GM13977 (cell line): ENCODE data around the gene REV1.

Experiments
- DNase-seq: peaks from one replicate; pipeline ENCODE4 v3.0.0; 2012; ENCODE audit warnings: low spot score
- in situ Hi-C: fragments of 300-500 bp; cut with MboI; formaldehyde crosslinking; loops from one replicate; pipeline ENCODE4 v1.12.0; 2022; ENCODE audit warnings: low sequenced_read_pairs, low pct_unique_long_range_greater_than_20kb, mixed read lengths, inconsistent platforms; ENCODE audit not compliant: unreplicated experiment
- TF ChIP-seq, protein P1 (sequence below): IDR thresholded peaks from 2 replicates; pipeline ENCODE4 v1.5.1; 2012; ENCODE audit warnings: mild to moderate bottlenecking, control low read depth; ENCODE audit not compliant: insufficient read depth; ENCODE audit errors: extremely low read depth, missing control alignments

The REV1 gene

DNA sequence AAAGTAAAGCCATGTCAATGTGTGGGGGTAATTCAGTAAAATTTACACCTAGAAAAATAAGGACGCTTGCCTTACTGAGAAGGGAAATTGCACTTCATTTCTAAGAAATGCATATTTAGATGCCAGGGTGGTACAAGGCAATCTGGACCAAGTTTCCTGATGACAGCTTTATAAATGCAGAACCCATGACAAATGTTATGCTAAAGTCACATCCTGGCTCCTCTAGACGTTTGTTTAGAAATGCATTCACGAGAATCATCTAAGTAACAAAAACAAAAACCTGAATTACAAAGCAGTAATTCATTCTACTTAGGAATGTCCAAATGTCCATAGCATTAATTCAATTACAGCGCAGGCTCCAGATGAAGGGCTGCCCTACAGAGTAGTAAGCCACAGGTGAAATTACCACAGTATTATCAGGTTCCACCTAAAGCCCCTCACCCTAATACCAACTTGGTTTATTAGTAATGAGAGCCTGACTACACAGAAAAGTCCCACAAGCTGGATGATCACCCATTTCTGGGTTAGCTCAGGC, 49.8 kb downstream of the REV1 start:
- no peak for DNase-seq
- TF ChIP-seq, protein P1, sequence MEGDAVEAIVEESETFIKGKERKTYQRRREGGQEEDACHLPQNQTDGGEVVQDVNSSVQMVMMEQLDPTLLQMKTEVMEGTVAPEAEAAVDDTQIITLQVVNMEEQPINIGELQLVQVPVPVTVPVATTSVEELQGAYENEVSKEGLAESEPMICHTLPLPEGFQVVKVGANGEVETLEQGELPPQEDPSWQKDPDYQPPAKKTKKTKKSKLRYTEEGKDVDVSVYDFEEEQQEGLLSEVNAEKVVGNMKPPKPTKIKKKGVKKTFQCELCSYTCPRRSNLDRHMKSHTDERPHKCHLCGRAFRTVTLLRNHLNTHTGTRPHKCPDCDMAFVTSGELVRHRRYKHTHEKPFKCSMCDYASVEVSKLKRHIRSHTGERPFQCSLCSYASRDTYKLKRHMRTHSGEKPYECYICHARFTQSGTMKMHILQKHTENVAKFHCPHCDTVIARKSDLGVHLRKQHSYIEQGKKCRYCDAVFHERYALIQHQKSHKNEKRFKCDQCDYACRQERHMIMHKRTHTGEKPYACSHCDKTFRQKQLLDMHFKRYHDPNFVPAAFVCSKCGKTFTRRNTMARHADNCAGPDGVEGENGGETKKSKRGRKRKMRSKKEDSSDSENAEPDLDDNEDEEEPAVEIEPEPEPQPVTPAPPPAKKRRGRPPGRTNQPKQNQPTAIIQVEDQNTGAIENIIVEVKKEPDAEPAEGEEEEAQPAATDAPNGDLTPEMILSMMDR, result no peak
- in situ Hi-C loops, result no loop called here

DNA sequence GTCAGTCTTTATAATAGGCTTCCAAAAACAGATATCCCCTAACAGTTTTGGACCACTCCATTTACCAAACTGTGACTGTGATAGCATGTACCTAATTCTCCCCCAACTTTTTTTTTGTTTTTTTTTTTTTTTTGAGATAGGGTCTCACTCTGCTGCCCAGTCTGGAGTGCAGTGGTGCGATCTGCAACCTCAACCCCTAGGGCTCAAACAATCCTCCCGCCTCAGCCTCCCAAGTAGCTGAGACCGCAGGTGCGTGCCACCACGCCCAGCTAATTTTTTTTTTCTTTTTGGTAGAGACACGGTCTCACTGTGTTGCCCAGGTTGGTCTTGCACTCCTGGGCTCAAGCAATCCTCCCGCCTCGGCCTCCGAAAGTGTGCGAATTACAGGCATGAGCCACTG, 52.9 kb downstream of the REV1 start:
- in situ Hi-C loops, result no loop called here
- TF ChIP-seq, protein P1, result no peak

DNA sequence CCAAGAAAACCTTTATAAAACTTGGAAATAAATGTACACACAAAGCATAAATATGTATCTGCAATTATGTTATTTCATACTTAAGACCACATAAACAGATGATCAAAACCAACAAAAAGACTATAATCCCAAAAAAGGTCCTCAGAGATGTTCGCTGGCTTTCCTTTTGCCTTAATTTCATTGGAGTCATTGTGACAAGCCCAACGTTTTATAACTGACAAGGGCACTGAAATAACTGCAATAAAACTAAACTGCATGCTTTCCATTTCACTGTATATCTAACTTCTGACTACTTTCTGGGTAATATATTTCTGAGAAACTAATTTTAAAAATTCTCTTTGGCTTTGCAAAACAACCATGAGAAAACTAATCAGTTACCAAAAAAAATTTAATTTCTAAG, 56.5 kb downstream of the REV1 start:
- no peak for DNase-seq
- TF ChIP-seq, protein P1, result no peak
- in situ Hi-C loops, result no loop called here

More for the DNA sequence above, 52.9 kb downstream of the REV1 start:
- no peak for DNase-seq

DNA sequence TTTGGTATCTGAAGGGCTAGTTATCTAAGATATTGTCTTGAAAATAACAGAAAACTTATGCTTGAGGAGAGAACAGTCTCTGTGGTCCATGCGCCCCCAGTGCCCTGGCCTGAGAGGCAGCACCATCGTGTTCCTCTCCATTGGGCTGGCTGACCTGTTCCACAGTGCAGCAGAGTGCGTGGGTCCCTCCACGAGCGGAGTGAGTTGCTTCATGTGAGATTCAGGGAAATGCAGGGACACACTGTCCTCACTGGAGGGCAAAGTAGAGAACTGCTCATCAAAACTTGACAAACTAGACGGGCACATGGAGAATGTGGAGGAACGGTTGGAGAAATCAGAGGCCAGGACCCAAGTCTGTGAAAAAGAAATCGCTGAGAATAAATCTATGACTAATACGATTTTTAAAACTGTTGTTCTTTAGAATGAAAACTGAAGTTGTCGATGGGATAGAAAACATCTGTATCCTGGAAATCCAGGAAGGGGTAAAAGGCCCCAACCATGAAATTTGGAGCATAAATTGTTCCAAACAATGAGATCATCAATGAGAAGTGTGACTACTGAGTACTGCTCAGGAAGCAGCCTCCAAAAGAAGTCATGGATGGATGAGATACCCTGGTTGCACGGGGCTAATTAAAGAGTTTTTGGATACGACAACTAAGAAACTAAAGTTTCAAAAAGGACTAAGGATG, 58.1 kb downstream of the REV1 start:
- in situ Hi-C loops, result no loop called here
- TF ChIP-seq, protein P1, result no peak
- no peak for DNase-seq

DNA sequence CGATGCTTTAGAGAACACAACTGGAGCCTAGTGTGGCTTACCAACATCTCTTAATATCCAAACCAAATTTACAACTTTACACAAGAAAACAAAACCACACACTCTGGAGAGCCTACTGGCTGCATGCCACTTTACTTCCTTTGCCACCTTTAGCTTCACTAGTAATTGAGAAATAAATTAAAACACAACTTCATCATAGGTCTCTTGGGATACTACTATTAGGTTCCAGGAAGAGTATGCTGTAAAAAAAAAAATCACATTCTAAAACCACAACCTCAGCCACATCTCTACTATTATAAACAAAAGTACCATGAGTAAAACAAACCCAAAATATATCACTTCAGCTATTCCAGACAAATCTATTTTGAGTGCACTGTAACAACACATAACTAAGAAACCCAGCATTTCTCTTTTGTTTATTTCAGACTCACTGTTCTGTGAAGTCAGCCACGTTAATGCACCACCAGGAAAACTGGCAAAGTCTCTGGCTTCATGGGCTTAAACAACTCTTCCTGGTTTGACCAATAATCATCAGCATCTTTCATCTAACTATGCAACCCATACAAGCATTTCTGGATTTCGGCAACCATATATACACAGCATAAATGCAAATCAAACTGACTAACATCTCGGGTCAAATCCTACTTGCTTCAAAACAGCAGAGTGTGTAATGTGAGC, 59.1 kb downstream of the REV1 start:
- TF ChIP-seq, protein P1, result no peak
- no peak for DNase-seq
- in situ Hi-C loops, result no loop called here

- DNase-seq, result no peak
- in situ Hi-C loops, result no loop called here
- TF ChIP-seq, protein P1, result no peak
These were observed 64.8 kb downstream of the REV1 start for GRCh38 chr2:99425022-99425421.
